OCI-LY1 (cell line): ENCODE results near the gene CNOT3.

Experiments used
- H2AFZ ChIP-seq: fragments of 200-600 bp; sonication (generic), shearing (Covaris generic); 2 replicates; pipeline ENCODE4 v1.6.0; 2014; ENCODE audit warnings: antibody characterized with exemption, mild to moderate bottlenecking, low read length
- H3F3A ChIP-seq: fragments of 200-600 bp; sonication (generic), shearing (Covaris generic); 2 replicates; pipeline ENCODE4 v1.6.0; 2014; ENCODE audit warnings: mild to moderate bottlenecking, antibody characterized with exemption, low read length, moderate library complexity; ENCODE audit not compliant: insufficient read depth
- H3K27ac ChIP-seq: fragments of 200-600 bp; sonication (generic); 2 replicates; pipeline ENCODE4 v1.5.1; 2014; ENCODE audit warnings: low read length, mixed run types, mild to moderate bottlenecking, low read depth; ENCODE audit not compliant: poor library complexity, severe bottlenecking
- H3K27me3 ChIP-seq: fragments of 200-600 bp; sonication (generic); 2 replicates; pipeline ENCODE4 v1.6.0; 2014; ENCODE audit warnings: antibody characterized with exemption, mild to moderate bottlenecking, low read length, moderate library complexity; ENCODE audit not compliant: insufficient read depth
- H3K36me3 ChIP-seq: fragments of 200-600 bp; sonication (generic); 2 replicates; pipeline ENCODE4 v1.6.1; 2014; ENCODE audit warnings: mild to moderate bottlenecking, antibody characterized with exemption, low read length, moderate library complexity, mixed read lengths; ENCODE audit not compliant: insufficient read depth
- H3K4me1 ChIP-seq: fragments of 200-600 bp; sonication (generic); 2 replicates; pipeline ENCODE4 v1.5.1; 2014; ENCODE audit warnings: mild to moderate bottlenecking, low read length, moderate library complexity; ENCODE audit not compliant: insufficient read depth, severe bottlenecking
- H3K4me2 ChIP-seq: fragments of 200-600 bp; sonication (generic), shearing (Covaris generic); 2 replicates; pipeline ENCODE4 v1.6.1; 2014; ENCODE audit warnings: low read length
- H3K4me3 ChIP-seq: fragments of 200-600 bp; sonication (generic); 2 replicates; pipeline ENCODE4 v1.5.1; 2014; ENCODE audit warnings: low read length, low read depth, mild to moderate bottlenecking, mixed read lengths; ENCODE audit not compliant: poor library complexity, severe bottlenecking
- H3K79me2 ChIP-seq: fragments of 200-600 bp; shearing (Covaris generic); 2 replicates; pipeline ENCODE4 v1.6.1; 2016; ENCODE audit warnings: mixed run types, low read length, mixed read lengths; ENCODE audit not compliant: insufficient read depth
- H3K9ac ChIP-seq: fragments of 200-600 bp; sonication (generic), shearing (Covaris generic); 2 replicates; pipeline ENCODE4 v1.6.1; 2014; ENCODE audit warnings: mild to moderate bottlenecking, low read length, mixed read lengths
- H3K9me2 ChIP-seq: fragments of 200-600 bp; sonication (generic), shearing (Covaris generic); 2 replicates; pipeline ENCODE4 v1.6.1; 2014; ENCODE audit warnings: low read depth, mild to moderate bottlenecking, low read length, mixed read lengths
- H3K9me3 ChIP-seq: fragments of 200-600 bp; shearing (Covaris generic); 2 replicates; pipeline ENCODE4 v1.6.1; 2014; ENCODE audit warnings: low read length, mixed read lengths
- H4K20me1 ChIP-seq: fragments of 200-600 bp; sonication (generic), shearing (Covaris generic); 2 replicates; pipeline ENCODE4 v1.6.0; 2016; ENCODE audit warnings: mild to moderate bottlenecking, low read length; ENCODE audit not compliant: insufficient read depth
- EZH2 ChIP-seq: fragments of 200-600 bp; sonication (generic), shearing (Covaris generic); IDR thresholded peaks from 2 replicates; pipeline ENCODE4 v1.8.0; 2017; ENCODE audit warnings: borderline replicate concordance, mixed run types, mild to moderate bottlenecking, antibody characterized with exemption, low read length, moderate library complexity, mixed read lengths
- TF ChIP-seq, protein P1 (sequence below): fragments of 200-600 bp; sonication (generic), shearing (Covaris generic); IDR thresholded peaks from 2 replicates; pipeline ENCODE4 v1.5.1; 2017; ENCODE audit warnings: mild to moderate bottlenecking, antibody characterized with exemption, low read length, moderate library complexity, mixed read lengths

CNOT3 gene

DNA sequence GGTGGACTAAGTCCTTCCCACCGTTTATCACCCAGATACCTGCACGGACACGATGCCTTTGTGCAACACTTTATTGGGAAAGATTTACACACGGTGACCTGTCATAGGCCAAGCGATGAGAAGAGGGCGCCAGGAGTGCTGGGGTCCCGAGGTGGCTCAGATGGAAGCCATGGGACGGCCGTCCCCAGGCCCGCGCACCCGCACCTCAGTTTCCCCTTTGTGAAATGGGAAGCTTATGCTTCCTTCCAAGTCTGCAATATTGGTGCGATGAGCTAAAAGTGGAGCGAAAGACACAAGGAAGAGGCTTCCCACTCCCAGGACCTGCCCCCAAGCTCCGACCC lies 35.8 kb downstream of the CNOT3 start:
- TF ChIP-seq EZH2, result no peak
- TF ChIP-seq, protein P1, sequence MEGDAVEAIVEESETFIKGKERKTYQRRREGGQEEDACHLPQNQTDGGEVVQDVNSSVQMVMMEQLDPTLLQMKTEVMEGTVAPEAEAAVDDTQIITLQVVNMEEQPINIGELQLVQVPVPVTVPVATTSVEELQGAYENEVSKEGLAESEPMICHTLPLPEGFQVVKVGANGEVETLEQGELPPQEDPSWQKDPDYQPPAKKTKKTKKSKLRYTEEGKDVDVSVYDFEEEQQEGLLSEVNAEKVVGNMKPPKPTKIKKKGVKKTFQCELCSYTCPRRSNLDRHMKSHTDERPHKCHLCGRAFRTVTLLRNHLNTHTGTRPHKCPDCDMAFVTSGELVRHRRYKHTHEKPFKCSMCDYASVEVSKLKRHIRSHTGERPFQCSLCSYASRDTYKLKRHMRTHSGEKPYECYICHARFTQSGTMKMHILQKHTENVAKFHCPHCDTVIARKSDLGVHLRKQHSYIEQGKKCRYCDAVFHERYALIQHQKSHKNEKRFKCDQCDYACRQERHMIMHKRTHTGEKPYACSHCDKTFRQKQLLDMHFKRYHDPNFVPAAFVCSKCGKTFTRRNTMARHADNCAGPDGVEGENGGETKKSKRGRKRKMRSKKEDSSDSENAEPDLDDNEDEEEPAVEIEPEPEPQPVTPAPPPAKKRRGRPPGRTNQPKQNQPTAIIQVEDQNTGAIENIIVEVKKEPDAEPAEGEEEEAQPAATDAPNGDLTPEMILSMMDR, result no peak
- Histone ChIP-seq H3K9me3 (no peaks in the 10 kb centered on the region), H3K9me2 (no peaks in the 10 kb centered on the region), H3F3A (no peaks in the 10 kb centered on the region), H3K36me3 (peaks cover 4% of the 10 kb centered on the region; the same call in 1 of the 2 replicates), H4K20me1 (no peaks in the 10 kb centered on the region), H3K4me2 (no peak overlapping the region), H3K27ac (no peak overlapping the region), H2AFZ (no peak overlapping the region), H3K27me3 (no peaks in the 10 kb centered on the region; the same call in 1 of the 2 replicates), H3K4me1 (no peaks in the 10 kb centered on the region), H3K9ac (no peak overlapping the region), H3K4me3 (no peak overlapping the region), H3K79me2 (no peaks in the 10 kb centered on the region)

DNA sequence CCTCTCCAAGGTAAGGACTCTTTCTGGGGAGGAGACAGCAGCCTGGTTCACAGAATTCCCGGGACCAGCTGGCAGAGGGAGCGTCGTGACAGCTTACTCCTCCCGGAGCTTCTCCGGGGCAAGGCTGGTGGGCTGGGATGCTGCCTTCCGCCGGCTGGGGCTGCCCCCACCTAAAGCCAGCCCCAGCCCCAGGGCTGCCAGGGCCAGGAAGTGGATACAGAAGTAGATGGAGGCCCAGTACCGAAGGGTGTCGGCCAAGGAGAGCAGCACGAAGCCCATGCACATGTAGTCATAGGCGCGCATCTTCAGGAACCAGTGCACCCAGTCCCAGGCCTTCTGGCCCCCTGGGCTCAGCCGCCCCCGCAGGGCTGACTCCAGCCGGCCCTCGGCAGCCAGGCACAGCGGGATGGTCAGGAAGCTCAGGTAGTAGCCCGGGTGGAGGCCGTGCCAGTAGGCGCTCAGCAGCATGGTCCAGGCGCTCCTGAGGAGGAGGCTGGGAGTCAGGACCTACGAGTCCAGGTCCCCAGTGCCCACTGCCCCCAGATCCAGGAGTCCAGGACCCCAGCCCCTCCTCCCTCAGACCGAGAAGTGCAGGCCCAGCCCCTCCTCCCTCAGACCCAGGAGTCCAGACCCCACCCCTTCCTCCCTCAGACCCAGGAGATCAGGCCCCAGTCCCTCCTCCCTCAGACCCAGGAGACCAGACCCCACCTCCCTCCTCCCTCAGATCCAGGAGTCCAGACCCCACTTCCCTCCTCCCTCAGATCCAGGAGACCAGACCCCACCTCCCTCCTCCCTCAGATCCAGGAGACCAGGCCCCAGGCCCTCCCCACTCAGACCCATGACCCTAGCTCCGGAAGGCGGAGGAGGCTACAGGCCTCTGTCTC lies 36.6 kb downstream of the CNOT3 start:
- H3F3A ChIP-seq, result no peaks in the 10 kb centered on the region
- H3K4me2 ChIP-seq, result no peak overlapping the region
- H3K27ac ChIP-seq, result no peak overlapping the region
- H3K36me3 ChIP-seq, result peaks cover 4% of the 10 kb centered on the region; the same call in 1 of the 2 replicates
- H3K9ac ChIP-seq, result no peak overlapping the region
- TF ChIP-seq EZH2, result no peak
- TF ChIP-seq, protein P1, result no peak
- H3K79me2 ChIP-seq, result no peaks in the 10 kb centered on the region
- H3K27me3 ChIP-seq, result no peaks in the 10 kb centered on the region; the same call in 1 of the 2 replicates
- no peak overlapping the region for H3K4me3 ChIP-seq
- no peaks in the 10 kb centered on the region for H3K4me1 ChIP-seq
- no peaks in the 10 kb centered on the region for H3K9me2 ChIP-seq
- H4K20me1 ChIP-seq, result no peaks in the 10 kb centered on the region
- H3K9me3 ChIP-seq, result no peaks in the 10 kb centered on the region
- no peak overlapping the region for H2AFZ ChIP-seq

DNA sequence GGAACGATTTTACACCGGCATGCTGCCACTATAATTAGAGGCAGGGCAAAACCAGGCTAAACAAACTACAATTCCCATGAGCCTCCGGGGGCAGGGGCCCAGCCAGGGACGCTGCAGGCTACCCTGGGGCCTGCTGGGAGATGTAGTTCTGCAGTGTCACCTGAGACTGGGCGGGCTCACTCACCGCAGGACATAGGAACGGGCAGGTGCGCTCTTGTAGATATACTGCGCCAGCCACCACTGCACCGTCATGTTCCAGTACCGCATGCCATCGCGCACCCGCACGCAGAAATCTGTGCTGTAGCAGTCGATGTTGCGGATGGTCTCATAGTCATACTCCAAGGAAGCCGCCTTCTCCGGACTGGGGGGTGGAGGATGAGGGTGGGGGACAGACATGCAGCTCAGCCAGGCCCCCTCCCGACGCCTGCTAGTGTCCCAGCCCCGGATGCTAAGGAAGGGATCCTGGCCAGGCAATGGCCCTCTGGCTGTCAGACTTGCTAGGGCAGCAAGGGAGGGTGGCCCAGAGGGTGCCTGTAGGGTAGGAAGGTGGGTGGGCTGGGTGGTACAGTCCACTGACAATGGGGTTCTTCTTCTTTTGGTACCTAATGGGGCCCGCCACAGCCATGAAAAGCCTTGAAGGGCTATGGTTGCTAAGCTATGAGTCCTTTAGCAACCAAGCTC lies 41.2 kb downstream of the CNOT3 start:
- H3K9me3 ChIP-seq, result no peaks in the 10 kb centered on the region
- peaks cover 10% of the 10 kb centered on the region for H3K4me1 ChIP-seq
- no peaks in the 10 kb centered on the region for H3K27me3 ChIP-seq
- no peaks in the 10 kb centered on the region for H3F3A ChIP-seq
- H3K4me2 ChIP-seq, result no peak overlapping the region
- H2AFZ ChIP-seq, result no peak overlapping the region
- no peaks in the 10 kb centered on the region for H3K9me2 ChIP-seq
- peaks cover 4% of the 10 kb centered on the region; the same call in 1 of the 2 replicates for H3K36me3 ChIP-seq
- H3K79me2 ChIP-seq, result no peaks in the 10 kb centered on the region
- no peak overlapping the region for H3K4me3 ChIP-seq
- no peak overlapping the region for H3K9ac ChIP-seq
- no peak overlapping the region for H3K27ac ChIP-seq
- H4K20me1 ChIP-seq, result no peaks in the 10 kb centered on the region
- TF ChIP-seq EZH2, result no peak
- TF ChIP-seq, protein P1, result no peak
